HepG2 (cell line): ENCODE data around the gene SYNGR2. TPM values are rescaled to one million over a fixed set of nuclear protein-coding genes. Genes with fewer than 3 reads are reported as not detected.

Source experiments
- ATAC-seq: fragments of 200-7000 bp; cut with Tn5 transposase; 3 replicates; pipeline ENCODE4 v1.9.1; 2020; ENCODE audit warnings: mild to moderate bottlenecking, moderate library complexity
- BruUV-seq: library from RNA; stranded (reverse); fragments of 400-500 nt; replicated peaks from 2 replicates; lab custom pipeline; 2021; lab: Mats Ljungman, UMichigan
- CTCF ChIA-PET: fragments of 300-600 bp; formaldehyde crosslinking; extraction: SDS; loops from one replicate; lab custom pipeline; 2021; ENCODE audit warnings: low total read pairs, inconsistent platforms, low intra/inter-chr PET ratio; lab: Yijun Ruan, JAX
- POLR2A ChIA-PET: fragments of 350-600 bp; sonication (Branson Sonifier 250); formaldehyde crosslinking; loops from one replicate; lab custom pipeline; 2020; ENCODE audit warnings: antibody characterized with exemption, inconsistent platforms; lab: Yijun Ruan, JAX
- DNase-seq: peaks from one replicate; pipeline ENCODE4 v3.0.0-alpha.2; 2015; ENCODE audit warnings: low spot score
- FAIRE-seq: peaks from 3 replicates; lab custom pipeline; 2011; peaks lifted over from hg19 to GRCh38; lab: Jason Lieb, UNC
- H2AFZ ChIP-seq: one replicate; pipeline ENCODE4 v1.6.1; 2011; ENCODE audit warnings: low read length, inconsistent platforms
- H3K27ac ChIP-seq: fragments of 300-600 bp; 3 replicates; pipeline ENCODE4 v1.8.0; 2011; ENCODE audit warnings: mixed run types, mild to moderate bottlenecking, mixed read lengths, low read length, inconsistent platforms; ENCODE audit not compliant: insufficient read depth; ENCODE audit errors: extremely low read length
- H3K27me3 ChIP-seq, 2 experiments: fragments of 200-600 bp in 1 of 2; 2 replicates in 1 of 2; 3 replicates in 1 of 2; pipeline versions ENCODE4 v1.6.0 to v1.8.0; 2011; ENCODE audit warnings: low read length in 2 of 2, mild to moderate bottlenecking in 2 of 2, moderate library complexity in 2 of 2, inconsistent platforms in 1 of 2; ENCODE audit not compliant: insufficient read depth in 2 of 2, control insufficient read depth in 1 of 2
- H3K36me3 ChIP-seq, 2 experiments: fragments of 200-600 bp in 1 of 2; replicated peaks in 1 of 2; 2 replicates in 1 of 2; 3 replicates in 1 of 2; pipeline versions ENCODE4 v1.5.1 to v1.8.0; 2011; ENCODE audit warnings: low read length in 2 of 2, inconsistent platforms in 1 of 2; ENCODE audit not compliant: insufficient read depth in 2 of 2, control insufficient read depth in 1 of 2
- H3K4me1 ChIP-seq: 2 replicates; pipeline ENCODE4 v1.5.1; 2012; ENCODE audit warnings: low read length, inconsistent platforms; ENCODE audit not compliant: insufficient read depth
- H3K4me2 ChIP-seq: 2 replicates; pipeline ENCODE4 v1.6.0; 2011; ENCODE audit warnings: low read depth, low read length, inconsistent platforms
- H3K4me3 ChIP-seq, 3 experiments: fragments of 200-600 bp in 1 of 3; sonication (generic), shearing (Covaris generic) in 1 of 3; replicated peaks in 1 of 3; 2 replicates each; pipeline ENCODE4 v1.5.1; 2011 to 2016; ENCODE audit warnings: low read length in 3 of 3, inconsistent platforms in 2 of 3, low read depth in 2 of 3, mild to moderate bottlenecking in 2 of 3, control low read depth in 1 of 3, mixed read lengths in 1 of 3; ENCODE audit not compliant: insufficient read depth in 1 of 3
- H3K79me2 ChIP-seq: one replicate; pipeline ENCODE4 v1.6.1; 2011; ENCODE audit warnings: low read length, inconsistent platforms; ENCODE audit not compliant: insufficient read depth
- H3K9ac ChIP-seq: 2 replicates; pipeline ENCODE4 v1.6.0; 2011; ENCODE audit warnings: mild to moderate bottlenecking, low read depth, low read length, inconsistent platforms; ENCODE audit not compliant: insufficient read depth
- H3K9me3 ChIP-seq: 2 replicates; pipeline ENCODE4 v1.5.1; 2012; ENCODE audit warnings: mild to moderate bottlenecking, low read length
- H4K20me1 ChIP-seq: 2 replicates; pipeline ENCODE4 v1.6.0; 2011; ENCODE audit warnings: inconsistent platforms, mild to moderate bottlenecking, low read length, moderate library complexity; ENCODE audit not compliant: insufficient read depth
- HIC2 ChIP-seq: sonication (generic); formaldehyde crosslinking; IDR thresholded peaks from 2 replicates; pipeline ENCODE4 v1.9.0; 2022; ENCODE audit warnings: low read depth, missing genetic modification reagents
- HNRNPL ChIP-seq: fragments of 200-400 bp; formaldehyde crosslinking; IDR thresholded peaks from 2 replicates; pipeline ENCODE4 v1.6.1; 2017; ENCODE audit warnings: mild to moderate bottlenecking, low read depth, low read length
- MAX ChIP-seq: IDR thresholded peaks from 2 replicates; pipeline ENCODE4 v1.6.1; 2012; ENCODE audit warnings: inconsistent platforms
- MNT ChIP-seq: fragments of 450-650 bp; IDR thresholded peaks from 2 replicates; pipeline ENCODE4 v1.6.1; 2016
- PATZ1 ChIP-seq: sonication (generic); formaldehyde crosslinking; IDR thresholded peaks from 2 replicates; pipeline ENCODE4 v1.4.0; 2020; ENCODE audit warnings: missing genetic modification reagents
- ZFP82 ChIP-seq: sonication (generic); formaldehyde crosslinking; IDR thresholded peaks from 2 replicates; pipeline ENCODE4 v1.5.1; 2020; ENCODE audit warnings: mild to moderate bottlenecking, missing genetic modification reagents, borderline replicate concordance
- ZNF263 ChIP-seq: sonication (generic); formaldehyde crosslinking; IDR thresholded peaks from 2 replicates; pipeline ENCODE4 v1.4.0; 2020; ENCODE audit warnings: missing genetic modification reagents
- ZNF513 ChIP-seq: sonication (generic); formaldehyde crosslinking; conservative IDR thresholded peaks from 2 replicates; pipeline ENCODE4 v1.5.0; 2020; ENCODE audit warnings: missing genetic modification reagents
- ZNF773 ChIP-seq: sonication (generic); formaldehyde crosslinking; IDR thresholded peaks from 2 replicates; pipeline ENCODE4 v1.4.0; 2020; ENCODE audit warnings: missing genetic modification reagents, borderline replicate concordance
- ZNF792 ChIP-seq: IDR thresholded peaks from 2 replicates; pipeline ENCODE4 v1.6.1; 2016
- WGBS: methylation state at CpG from one replicate; pipeline ENCODE4 v1.1.6; 2017; ENCODE audit warnings: low lambda C conversion rate; 5-methylcytosine and 5-hydroxymethylcytosine counted together
- in situ Hi-C: cut with HindIII; loops from 2 replicates; pipeline ENCODE4 v1.10.0; 2017; ENCODE audit warnings: low pct_unique_long_range_greater_than_20kb; ENCODE audit not compliant: extremely low pct_ligation_motif_present
- intact Hi-C: fragments of 100-400 bp; cut with micrococcal nuclease; formaldehyde crosslinking; loops from one replicate; pipeline ENCODE4 v1.10.0; 2022; ENCODE audit not compliant: unreplicated experiment
- polyA plus RNA-seq, 8 experiments: library from polyadenylated mRNA; depleted of rRNA in 3 of 8; stranded (reverse) in 7 of 8; unstranded in 1 of 8; fragments of >200 nt; fragmentation: Illumina TruSeq in 4 of 8; extraction: Trizol in 4 of 8; gene quantifications; 2 replicates each; pipeline versions ENCODE4 v1.2.1 to v1.2.3, GENCODE V29; 2011 to 2016; ENCODE audit warnings: low read depth in 4 of 8, missing spikeins in 1 of 8, mixed read lengths in 1 of 8; ENCODE audit not compliant: insufficient read depth in 1 of 8
- total RNA-seq, 5 experiments: library from RNA; depleted of rRNA; stranded (reverse); fragments of >200 nt; fragmentation: Illumina TruSeq; extraction: Trizol; gene quantifications; 2 replicates each; pipeline ENCODE4 v1.2.3, GENCODE V29; 2016; ENCODE audit warnings: low read depth in 1 of 5

The SYNGR2 gene
- total and polyA plus RNA-seq, 2 of the 13 experiments (the other 11 are each of a cell fraction or from before 2014, with no cell fraction given) = 46.7 to 170 TPM

GRCh38 chr17:78163881-78164747 is 4.3 kb upstream of the SYNGR2 start:
- no peak overlapping the region for H2AFZ ChIP-seq
- no peak overlapping the region for H3K4me2 ChIP-seq
- WGBS = 74% methylated on average over 17 of the region's 22 CpGs
- BruUV-seq = no TSS peak
- peaks cover 75% of the 10 kb centered on the region for H3K4me1 ChIP-seq
- TF ChIP-seq MAX = peak; percentile 13; the same call in 1 of the 2 replicates
- TF ChIP-seq ZNF263 (CRISPR knock-in tag) = peak; percentile 98
- TF ChIP-seq HNRNPL = 0 out of 2 replicates have a peak, but pooled peaks have one; percentile 55
- TF ChIP-seq ZNF792 (CRISPR knock-in tag) = no peak
- TF ChIP-seq ZFP82 (CRISPR knock-in tag) = no peak
- no peak for TF ChIP-seq MNT
- no peak for TF ChIP-seq ZNF513 (CRISPR knock-in tag)
- TF ChIP-seq ZNF773 (CRISPR knock-in tag) = no peak
- TF ChIP-seq HIC2 (CRISPR knock-in tag) = peak; percentile 20
- no peak for TF ChIP-seq PATZ1 (CRISPR knock-in tag)
- H3K9ac ChIP-seq = no peak overlapping the region
- no peak for ATAC-seq
- no peak overlapping the region for H3K27ac ChIP-seq
- no peaks in the 10 kb centered on the region for H3K9me3 ChIP-seq
- peaks cover 0 to 2% of the 10 kb centered on the region in 2 experiments; a peak in 1 of 5 replicates for H3K27me3 ChIP-seq
- no peaks in the 10 kb centered on the region for H4K20me1 ChIP-seq
- H3K79me2 ChIP-seq = no peaks in the 10 kb centered on the region
- no peak for FAIRE-seq
- intact Hi-C loops (no loop called here), in situ Hi-C loops (no loop called here)
- no peak for DNase-seq
- ChIA-PET POLR2A (interaction anchor here (1.5 kb wide), 1 partner anchor 23 kb away, joined by 4 read pairs; the partner anchor contains the start of genes AFMID and TK1), CTCF (no interaction called here)
- no peak overlapping the region for H3K4me3 ChIP-seq
- no peaks in the 10 kb centered on the region for H3K36me3 ChIP-seq
